ENCODE measurements around the gene POLR3K.

POLR3K gene

GRCh38 chr16:53346-54236 lies at the start of gene POLR3K, which contains the start of gene SNRNP25:
TSS of gene POLR3K (minus strand) at chr16:53608. CDS start at chr16:53586, 22 bp downstream.
TSS of gene SNRNP25 (plus strand) at chr16:53828. CDS start at chr16:54017, 189 bp downstream.
- FAIRE-seq: peak; percentile 93
- DNase-seq (ENCODE audit: extremely low spot score, insufficient read length, low read depth): peak; percentile 98

GRCh38 chr16:102060-102855 lies 48.9 kb upstream of the POLR3K start:
- DNase-seq (ENCODE audit: extremely low spot score, insufficient read length, low read depth): no peak
- no peak for FAIRE-seq

GRCh38 chr16:101586-101985 lies 48.2 kb upstream of the POLR3K start:
- no peak for FAIRE-seq
- no peak for DNase-seq (ENCODE audit: extremely low spot score, insufficient read length, low read depth)

- DNase-seq (ENCODE audit: extremely low spot score, insufficient read length, low read depth) (no peak), FAIRE-seq (no peak)
Measured at GRCh38 chr16:100989-101388, 47.6 kb upstream of the POLR3K start.

GRCh38 chr16:97822-98221 lies 44.4 kb upstream of the POLR3K start:
- DNase-seq (ENCODE audit: extremely low spot score, insufficient read length, low read depth) (no peak), FAIRE-seq (no peak)

- peak; percentile 96 for DNase-seq (ENCODE audit: extremely low spot score, insufficient read length, low read depth)
- FAIRE-seq: peak; percentile 87
Measured at GRCh38 chr16:96935-97381, 43.5 kb upstream of the POLR3K start.

- DNase-seq (ENCODE audit: extremely low spot score, insufficient read length, low read depth) (no peak), FAIRE-seq (no peak)
Measured at GRCh38 chr16:94918-95265, 41.5 kb upstream of the POLR3K start.

GRCh38 chr16:92431-93339 lies 39.3 kb upstream of the POLR3K start:
- no peak for DNase-seq (ENCODE audit: extremely low spot score, insufficient read length, low read depth)
- no peak for FAIRE-seq

- FAIRE-seq: no peak
- DNase-seq (ENCODE audit: extremely low spot score, insufficient read length, low read depth): no peak
Measured at GRCh38 chr16:91484-91883, 38.1 kb upstream of the POLR3K start.

GRCh38 chr16:89391-90302 lies 36.2 kb upstream of the POLR3K start:
- DNase-seq (ENCODE audit: extremely low spot score, insufficient read length, low read depth) (no peak), FAIRE-seq (no peak)

GRCh38 chr16:88613-89012 lies 35.2 kb upstream of the POLR3K start:
- DNase-seq (ENCODE audit: extremely low spot score, insufficient read length, low read depth): no peak
- FAIRE-seq: no peak

- FAIRE-seq (no peak), DNase-seq (ENCODE audit: extremely low spot score, insufficient read length, low read depth) (no peak)
Measured at GRCh38 chr16:86483-86952, 33.1 kb upstream of the POLR3K start.

GRCh38 chr16:85865-86264 lies 32.5 kb upstream of the POLR3K start:
- DNase-seq (ENCODE audit: extremely low spot score, insufficient read length, low read depth) (no peak), FAIRE-seq (no peak)

- FAIRE-seq: no peak
- DNase-seq (ENCODE audit: extremely low spot score, insufficient read length, low read depth): no peak
Measured at GRCh38 chr16:85407-85782, 32.0 kb upstream of the POLR3K start.

GRCh38 chr16:84718-85406 lies 31.5 kb upstream of the POLR3K start:
- DNase-seq (ENCODE audit: extremely low spot score, insufficient read length, low read depth) (peak; percentile 42), FAIRE-seq (peak; percentile 83)

- no peak for FAIRE-seq
- no peak for DNase-seq (ENCODE audit: extremely low spot score, insufficient read length, low read depth)
Measured at GRCh38 chr16:83781-84615, 30.6 kb upstream of the POLR3K start.

- FAIRE-seq: no peak
- DNase-seq (ENCODE audit: extremely low spot score, insufficient read length, low read depth): no peak
Measured at GRCh38 chr16:83060-83603, 29.7 kb upstream of the POLR3K start.

All from GM18507 (cell line).